T-cell (primary cell): ENCODE results near the gene PLIN5. TPM values are rescaled to one million over a fixed set of nuclear protein-coding genes. Genes with fewer than 3 reads are reported as not detected.

ENCODE experiments used
- ATAC-seq, 4 experiments: fragments of 200-7000 bp in 3 of 4; fragments of 150-1000 bp in 1 of 4; cut with Tn5 transposase; replicated peaks in 1 of 4; 1 replicate in 3 of 4; 2 replicates in 1 of 4; pipeline ENCODE4 v1.10.0; 2021; ENCODE audit warnings: moderate library complexity in 3 of 4, mild to moderate bottlenecking in 2 of 4, moderate number of reproducible peaks in 1 of 4
- CTCF ChIA-PET, 2 donors: fragments of 300-600 bp; sonication (Branson Sonifier 250); formaldehyde crosslinking; loops; one replicate each; lab custom pipeline; 2022; ENCODE audit warnings: antibody characterized with exemption in 2 of 2; lab: Charles Lee
- POLR2A ChIA-PET, 2 donors: fragments of 300-600 bp; sonication (Branson Sonifier 250); formaldehyde crosslinking; loops; one replicate each; lab custom pipeline; 2022; ENCODE audit warnings: antibody characterized with exemption in 2 of 2; lab: Charles Lee
- DNase-seq, 35 experiments: peaks; one replicate each; pipeline versions ENCODE4 v3.0.0 to v3.0.0-alpha.2; 2013 to 2023
- H3K27ac ChIP-seq: one replicate; pipeline ENCODE4 v1.5.1; 2013; ENCODE audit warnings: low read length
- H3K27me3 ChIP-seq, 2 experiments: replicated peaks in 1 of 2; 1 replicate in 1 of 2; 2 replicates in 1 of 2; pipeline versions ENCODE4 v1.6.1 to v1.7.0; 2013; ENCODE audit warnings: low read length in 1 of 2, mixed read lengths in 1 of 2; ENCODE audit not compliant: control insufficient read depth in 2 of 2, insufficient read depth in 2 of 2; ENCODE audit errors: extremely low read depth in 1 of 2
- H3K36me3 ChIP-seq, 2 donors: 1 replicate in 1 of 2; 2 replicates in 1 of 2; pipeline versions ENCODE4 v1.6.1 to v1.7.0; 2013; ENCODE audit warnings: low read length in 1 of 2; ENCODE audit not compliant: control insufficient read depth in 2 of 2, insufficient read depth in 1 of 2; ENCODE audit errors: extremely low read depth in 1 of 2
- H3K4me1 ChIP-seq, 2 experiments: 1 replicate in 1 of 2; 2 replicates in 1 of 2; pipeline versions ENCODE4 v1.6.1 to v1.7.0; 2013; ENCODE audit warnings: low read length in 2 of 2, mixed read lengths in 1 of 2; ENCODE audit not compliant: insufficient read depth in 2 of 2, control insufficient read depth in 1 of 2; ENCODE audit errors: extremely low read depth in 1 of 2
- H3K4me3 ChIP-seq, 2 donors: 1 replicate in 1 of 2; 2 replicates in 1 of 2; pipeline versions ENCODE4 v1.5.1 to v1.7.0; 2013; ENCODE audit warnings: mild to moderate bottlenecking in 2 of 2, low read length in 1 of 2, moderate library complexity in 1 of 2; ENCODE audit not compliant: control insufficient read depth in 1 of 2; ENCODE audit errors: extremely low read depth in 1 of 2
- H3K9me3 ChIP-seq: 2 replicates; pipeline ENCODE4 v1.7.0; 2013
- H3K27ac Mint-ChIP-seq, 2 donors: one replicate each; pipeline ENCODE4 v1.8.0; 2020 to 2021; ENCODE audit warnings: mild to moderate bottlenecking in 2 of 2, mixed read lengths in 2 of 2
- H3K27me3 Mint-ChIP-seq, 2 donors: one replicate each; pipeline ENCODE4 v1.8.0; 2021 to 2022; ENCODE audit warnings: mixed read lengths in 2 of 2
- H3K36me3 Mint-ChIP-seq: one replicate; pipeline ENCODE4 v1.8.0; 2021; ENCODE audit warnings: mixed read lengths
- H3K4me1 Mint-ChIP-seq, 3 donors: one replicate each; pipeline ENCODE4 v1.8.0; 2020 to 2022; ENCODE audit warnings: mixed read lengths in 3 of 3, mild to moderate bottlenecking in 1 of 3
- H3K4me3 Mint-ChIP-seq, 3 donors: one replicate each; pipeline ENCODE4 v1.8.0; 2020 to 2022; ENCODE audit warnings: mild to moderate bottlenecking in 3 of 3, mixed read lengths in 3 of 3, moderate library complexity in 3 of 3
- H3K9me3 Mint-ChIP-seq, 3 donors: one replicate each; pipeline ENCODE4 v1.8.0; 2020 to 2022; ENCODE audit warnings: mixed read lengths in 3 of 3
- WGBS: methylation state at CpG from one replicate; pipeline ENCODE4 v1.1.5; 2013; ENCODE audit warnings: missing lambda C conversion rate; ENCODE audit not compliant: insufficient coverage; 5-methylcytosine and 5-hydroxymethylcytosine counted together
- total RNA-seq, 35 experiments: library from RNA in 6 of 35; stranded (reverse) in 6 of 35; fragments of 120-200 nt in 1 of 35; gene quantifications; one replicate each; pipeline versions ENCODE4 v1.2.1 to v1.2.4 and lab custom pipeline; 2013 to 2026

PLIN5 gene
- total RNA-seq, 5 donors from 2014 or later (not counting 1 experiment from before 2014, with no cell fraction given): 0.14 to 2.3 (median 0.99) TPM

DNA sequence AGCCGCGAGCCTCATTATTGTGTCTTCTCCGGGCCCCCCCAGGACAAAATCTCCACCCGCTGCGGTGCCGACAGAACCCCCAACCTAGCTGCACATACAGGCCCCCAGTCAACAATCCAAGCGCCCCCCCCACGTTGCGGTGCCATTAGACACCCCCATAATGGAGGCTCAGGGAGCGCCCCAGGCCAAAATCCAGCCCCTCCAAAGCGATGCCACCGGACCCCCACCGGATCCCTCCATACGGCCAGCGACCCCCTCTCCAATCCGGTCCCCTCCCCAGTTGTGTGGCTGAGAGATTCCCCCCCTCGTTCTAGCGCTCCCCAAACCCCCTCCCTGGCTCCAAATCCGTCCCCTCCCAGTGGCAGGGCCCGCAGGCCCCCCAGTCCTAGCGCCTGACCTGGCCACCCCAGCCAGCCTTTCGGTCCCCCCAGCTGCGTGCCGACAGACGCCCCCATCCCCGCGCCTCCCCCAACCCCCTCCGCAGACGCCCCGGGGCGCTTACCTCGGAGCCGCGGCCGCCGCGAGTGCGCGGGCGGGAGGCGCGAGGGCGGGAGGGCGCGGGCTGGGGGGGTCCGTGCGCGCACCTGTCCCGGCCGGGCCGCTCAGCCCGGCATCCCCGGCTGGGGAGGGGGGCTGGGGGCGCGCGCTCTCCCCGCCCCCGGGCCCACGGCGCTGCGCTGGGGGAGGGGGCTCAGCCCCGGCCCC is 46.1 kb upstream of the PLIN5 start:
- Mint-ChIP-seq H3K4me1 (peaks cover 8 to 17% (median 10%) of the 10 kb centered on the region in 3 donors), H3K27me3 (peaks cover 44 to 67% of the 10 kb centered on the region in 2 donors), H3K4me3 (peak overlapping the region in 1 of 3 donors; percentile 19), H3K36me3 (no peaks in the 10 kb centered on the region), H3K27ac (no peak overlapping the region), H3K9me3 (no peaks in the 10 kb centered on the region)
- WGBS: 1% methylated on average over 52 of the region's 62 CpGs
- ChIA-PET CTCF (no interaction called here), POLR2A (no interaction called here)
- no peak for ATAC-seq
- no peak for DNase-seq
- no peaks in the 10 kb centered on the region for H3K36me3 ChIP-seq
- H3K27me3 ChIP-seq: peaks cover 5 to 93% of the 10 kb centered on the region in 2 experiments
- no peak overlapping the region for H3K4me3 ChIP-seq
- peaks cover 0 to 26% of the 10 kb centered on the region in 2 experiments for H3K4me1 ChIP-seq
- H3K27ac ChIP-seq: no peak overlapping the region
- no peaks in the 10 kb centered on the region for H3K9me3 ChIP-seq

- Mint-ChIP-seq H3K27ac (no peak overlapping the region), H3K9me3 (no peaks in the 10 kb centered on the region), H3K36me3 (no peaks in the 10 kb centered on the region), H3K4me1 (peaks cover 8 to 13% (median 10%) of the 10 kb centered on the region in 3 donors), H3K27me3 (peaks cover 40 to 67% of the 10 kb centered on the region in 2 donors), H3K4me3 (peak overlapping the region in 1 of 3 donors; percentile 10)
- no peaks in the 10 kb centered on the region for H3K36me3 ChIP-seq
- ChIA-PET POLR2A (no interaction called here), CTCF (no interaction called here)
- no peak overlapping the region for H3K27ac ChIP-seq
- no peaks in the 10 kb centered on the region for H3K9me3 ChIP-seq
- WGBS: 7% methylated on average over 30 of the region's 50 CpGs
- peaks cover 5 to 94% of the 10 kb centered on the region in 2 experiments for H3K27me3 ChIP-seq
- peaks cover 0 to 26% of the 10 kb centered on the region in 2 experiments for H3K4me1 ChIP-seq
- ATAC-seq: no peak
- H3K4me3 ChIP-seq: no peak overlapping the region
- DNase-seq: no peak
These were observed 45.2 kb upstream of the PLIN5 start for GRCh38 chr19:4580021-4580901.

DNA sequence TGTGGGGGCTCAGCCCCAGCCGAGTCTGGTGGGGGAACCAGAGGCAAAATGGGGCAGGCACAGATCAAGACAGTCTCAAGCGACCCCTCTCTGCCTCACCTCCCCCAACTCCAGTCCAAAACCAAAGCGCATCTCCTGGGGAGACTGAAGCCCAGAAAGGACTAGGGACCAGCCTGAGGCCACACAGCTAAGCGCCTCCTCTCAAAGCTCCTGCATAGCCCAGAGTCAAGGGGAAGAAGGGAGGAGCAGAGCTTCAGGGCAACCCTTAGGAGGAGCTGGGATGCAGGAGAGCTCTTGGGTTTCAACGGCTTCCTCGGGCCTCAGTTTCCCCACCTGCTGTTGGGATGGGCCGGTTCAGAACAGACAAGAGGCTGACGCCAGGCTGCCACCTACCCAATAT is 44.4 kb upstream of the PLIN5 start:
- H3K4me3 ChIP-seq: no peak overlapping the region
- ChIA-PET POLR2A (no interaction called here), CTCF (no interaction called here)
- Mint-ChIP-seq H3K36me3 (no peaks in the 10 kb centered on the region), H3K9me3 (no peaks in the 10 kb centered on the region), H3K4me3 (peak overlapping the region in 1 of 3 donors; percentile 10), H3K27me3 (peaks cover 36 to 70% of the 10 kb centered on the region in 2 donors), H3K27ac (no peak overlapping the region), H3K4me1 (peaks cover 8 to 11% (median 10%) of the 10 kb centered on the region in 3 donors)
- H3K36me3 ChIP-seq: no peaks in the 10 kb centered on the region
- H3K27ac ChIP-seq: no peak overlapping the region
- no peaks in the 10 kb centered on the region for H3K9me3 ChIP-seq
- 69% methylated on average over 2 of the region's 8 CpGs for WGBS
- H3K4me1 ChIP-seq: peaks cover 0 to 18% of the 10 kb centered on the region in 2 experiments
- ATAC-seq: no peak
- no peak for DNase-seq
- H3K27me3 ChIP-seq: peaks cover 5 to 94% of the 10 kb centered on the region in 2 experiments

- no peaks in the 10 kb centered on the region for H3K36me3 Mint-ChIP-seq
- CTCF ChIA-PET: interaction anchor here in 1 of 2 donors (0.5 kb wide), 1 partner anchor 58 kb away, joined by 3 read pairs; no protein-coding TSS in a partner anchor
These were observed 43.7 kb upstream of the PLIN5 start for GRCh38 chr19:4578552-4579248.

DNA sequence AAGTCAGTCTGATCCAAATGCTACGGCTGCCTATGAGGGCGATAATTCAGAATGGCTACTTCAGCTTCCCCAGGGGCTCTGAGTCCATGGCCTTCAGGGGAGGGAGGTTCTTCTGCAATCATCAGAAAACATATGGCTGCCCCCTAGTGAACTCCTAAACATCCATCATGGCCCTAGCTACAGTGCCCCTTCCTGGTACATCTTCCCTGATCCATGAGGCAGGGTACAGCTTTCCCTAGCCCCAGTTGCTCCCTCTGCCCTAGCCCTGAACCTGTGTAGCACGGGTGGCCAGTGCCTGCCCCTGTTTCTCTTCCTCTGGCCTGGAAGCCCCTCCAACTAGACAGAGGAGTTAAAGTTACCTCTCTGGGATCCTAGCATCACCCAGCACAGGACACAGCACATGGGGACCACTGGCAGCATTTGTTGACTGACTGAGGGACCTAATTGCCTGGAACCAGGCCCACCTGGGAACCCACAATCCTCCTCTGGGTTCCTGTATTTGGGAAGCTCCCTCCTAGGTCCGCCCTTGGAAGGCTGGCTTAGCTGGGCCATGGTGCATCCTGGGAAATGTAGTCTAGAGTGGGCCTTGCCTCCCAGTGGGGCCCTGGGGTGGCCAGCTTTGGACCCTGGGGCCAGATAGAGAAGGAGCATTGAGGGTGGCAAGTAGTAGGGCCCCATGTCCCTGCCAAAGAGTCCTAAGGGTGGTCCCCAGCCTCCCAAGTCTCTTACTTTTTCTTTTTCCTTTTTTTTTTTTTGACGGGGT is 42.2 kb upstream of the PLIN5 start:
- Histone ChIP-seq H3K27me3 (peaks cover 4 to 82% of the 10 kb centered on the region in 2 experiments), H3K4me3 (no peak overlapping the region), H3K4me1 (peaks cover 0 to 13% of the 10 kb centered on the region in 2 experiments), H3K36me3 (no peaks in the 10 kb centered on the region), H3K9me3 (no peaks in the 10 kb centered on the region), H3K27ac (no peak overlapping the region)
- Mint-ChIP-seq H3K4me1 (peaks cover 4 to 6% (median 5%) of the 10 kb centered on the region in 3 donors), H3K27me3 (peaks cover 27 to 60% of the 10 kb centered on the region in 2 donors), H3K36me3 (no peaks in the 10 kb centered on the region), H3K9me3 (no peaks in the 10 kb centered on the region), H3K4me3 (no peak overlapping the region), H3K27ac (no peak overlapping the region)
- WGBS: 90% methylated on average over 4 of the region's 5 CpGs
- DNase-seq: no peak
- CTCF ChIA-PET: interaction anchor here in 1 of 2 donors (0.6 kb wide), 1 partner anchor 55 kb away, joined by 9 read pairs; no protein-coding TSS in a partner anchor
- POLR2A ChIA-PET: no interaction called here
- ATAC-seq: no peak

More at GRCh38 chr19:4578552-4579248, 43.7 kb upstream of the PLIN5 start:
- Histone ChIP-seq H3K27ac (no peak overlapping the region), H3K4me1 (peaks cover 0 to 13% of the 10 kb centered on the region in 2 experiments), H3K9me3 (no peaks in the 10 kb centered on the region), H3K27me3 (peaks cover 5 to 87% of the 10 kb centered on the region in 2 experiments), H3K4me3 (no peak overlapping the region), H3K36me3 (no peaks in the 10 kb centered on the region)
- Mint-ChIP-seq H3K4me1 (peaks cover 8 to 11% (median 10%) of the 10 kb centered on the region in 3 donors), H3K9me3 (no peaks in the 10 kb centered on the region), H3K4me3 (no peak overlapping the region), H3K27ac (peak overlapping the region in 1 of 2 donors; percentile 23), H3K27me3 (peaks cover 36 to 72% of the 10 kb centered on the region in 2 donors)
- 78% methylated on average over 10 of the region's 11 CpGs for WGBS
- POLR2A ChIA-PET: no interaction called here
- no peak for ATAC-seq
- no peak for DNase-seq
